CD4-positive, alpha-beta T cell (primary cell): ENCODE data around the gene CPXM1. TPM values are rescaled to one million over a fixed set of nuclear protein-coding genes. Genes with fewer than 3 reads are reported as not detected.

Experiments used
- ATAC-seq: fragments of 200-7000 bp; cut with Tn5 transposase; one replicate; pipeline ENCODE4 v1.10.0; 2022; ENCODE audit warnings: mild to moderate bottlenecking; ENCODE audit not compliant: poor library complexity
- CTCF ChIA-PET: fragments of 350-600 bp; sonication (Branson Sonifier 250); formaldehyde crosslinking; loops from one replicate; lab custom pipeline; 2021; ENCODE audit warnings: antibody characterized with exemption, inconsistent platforms; lab: Charles Lee
- POLR2A ChIA-PET: fragments of 350-600 bp; sonication (Branson Sonifier 250); formaldehyde crosslinking; loops from one replicate; lab custom pipeline; 2021; ENCODE audit warnings: antibody characterized with exemption, inconsistent platforms; lab: Charles Lee
- DNase-seq, 14 experiments: peaks; one replicate each; pipeline ENCODE4 v3.0.0-alpha.2; 2013 to 2020; ENCODE audit warnings: mixed read lengths in 2 of 14
- H3K27ac ChIP-seq, 2 donors: one replicate each; pipeline versions ENCODE4 v1.5.1 to v1.7.0; 2013; ENCODE audit warnings: low read length in 2 of 2, low read depth in 1 of 2, mild to moderate bottlenecking in 1 of 2
- H3K27me3 ChIP-seq, 2 experiments: 1 replicate in 1 of 2; 2 replicates in 1 of 2; pipeline versions ENCODE4 v1.6.1 to v1.7.0; 2013; ENCODE audit warnings: low read length in 2 of 2, control low read depth in 1 of 2, mild to moderate bottlenecking in 1 of 2, moderate library complexity in 1 of 2; ENCODE audit not compliant: insufficient read depth in 2 of 2, control insufficient read depth in 1 of 2
- H3K36me3 ChIP-seq: one replicate; pipeline ENCODE4 v1.6.1; 2013; ENCODE audit warnings: low read length, control low read depth; ENCODE audit not compliant: insufficient read depth
- H3K4me1 ChIP-seq: one replicate; pipeline ENCODE4 v1.6.1; 2013; ENCODE audit warnings: low read length, control low read depth; ENCODE audit not compliant: insufficient read depth
- H3K4me3 ChIP-seq: one replicate; pipeline ENCODE4 v1.5.1; 2013; ENCODE audit warnings: mild to moderate bottlenecking, low read length, moderate library complexity
- H3K9me3 ChIP-seq, 2 experiments: 1 replicate in 1 of 2; 2 replicates in 1 of 2; pipeline versions ENCODE4 v1.6.1 to v1.7.0; 2013; ENCODE audit warnings: low read length in 2 of 2, mild to moderate bottlenecking in 2 of 2, control low read depth in 1 of 2, moderate library complexity in 1 of 2; ENCODE audit not compliant: control insufficient read depth in 1 of 2, insufficient read depth in 1 of 2
- H3K27ac Mint-ChIP-seq: one replicate; pipeline ENCODE4 v1.8.0; 2020; ENCODE audit warnings: mixed read lengths
- H3K27me3 Mint-ChIP-seq: one replicate; pipeline ENCODE4 v1.8.0; 2021; ENCODE audit warnings: mixed read lengths
- H3K36me3 Mint-ChIP-seq: one replicate; pipeline ENCODE4 v1.8.0; 2021; ENCODE audit warnings: low read depth, mixed read lengths
- H3K4me1 Mint-ChIP-seq: one replicate; pipeline ENCODE4 v1.8.0; 2021; ENCODE audit warnings: low read depth, mixed read lengths
- H3K4me3 Mint-ChIP-seq: one replicate; pipeline ENCODE4 v1.8.0; 2020; ENCODE audit warnings: mild to moderate bottlenecking, mixed read lengths
- H3K9me3 Mint-ChIP-seq: one replicate; pipeline ENCODE4 v1.8.0; 2020; ENCODE audit warnings: mixed read lengths
- CTCF ChIP-seq: fragments of 200-600 bp; IDR thresholded peaks from one replicate; pipeline ENCODE4 v1.8.0; 2022; ENCODE audit warnings: antibody characterized with exemption, mild to moderate bottlenecking
- intact Hi-C, 2 experiments: fragments of 100-400 bp; cut with DNase I in 1 of 2; cut with micrococcal nuclease in 1 of 2; formaldehyde crosslinking; loops; one replicate each; pipeline versions ENCODE4 v1.15.1 to v1.9.0; 2023 to 2025; cut with DNase I, micrococcal nuclease
- total RNA-seq, 174 experiments: library from RNA in 2 of 174; stranded (reverse) in 2 of 174; gene quantifications; one replicate each; pipeline ENCODE4 v1.2.3 and lab custom pipeline; 2021 to 2026

Gene CPXM1
- total RNA-seq, 2 experiments from 2014 or later = not detected

GRCh38 chr20:2804852-2805688 is 4.6 kb upstream of the CPXM1 start:
- no peaks in the 10 kb centered on the region for H3K36me3 ChIP-seq
- H3K4me3 ChIP-seq = no peak overlapping the region
- no peak overlapping the region for H3K27ac Mint-ChIP-seq
- ChIA-PET CTCF (no interaction called here), POLR2A (no interaction called here)
- no peaks in the 10 kb centered on the region for H3K36me3 Mint-ChIP-seq
- H3K27ac ChIP-seq = no peak overlapping the region
- H3K9me3 Mint-ChIP-seq = no peaks in the 10 kb centered on the region
- H3K4me3 Mint-ChIP-seq = no peak overlapping the region
- no peak for ATAC-seq
- peaks cover 11% of the 10 kb centered on the region for H3K4me1 Mint-ChIP-seq
- peaks cover 44 to 45% of the 10 kb centered on the region in 2 experiments for H3K27me3 ChIP-seq
- TF ChIP-seq CTCF = no peak
- peaks cover 70% of the 10 kb centered on the region for H3K27me3 Mint-ChIP-seq
- peaks cover 0 to 6% of the 10 kb centered on the region in 2 experiments for H3K9me3 ChIP-seq
- no peak for DNase-seq
- intact Hi-C loops = loop anchor here in 1 of 2 experiments (10.0 kb wide), 1 partner anchor 1180 kb away; no protein-coding TSS in a partner anchor
- H3K4me1 ChIP-seq = peaks cover 12% of the 10 kb centered on the region

GRCh38 chr20:2804041-2804828 is 3.8 kb upstream of the CPXM1 start:
- H3K27me3 Mint-ChIP-seq = peaks cover 77% of the 10 kb centered on the region
- ChIA-PET CTCF (no interaction called here), POLR2A (no interaction called here)
- H3K27ac Mint-ChIP-seq = no peak overlapping the region
- Histone ChIP-seq H3K9me3 (peaks cover 0 to 14% of the 10 kb centered on the region in 2 experiments), H3K4me3 (no peak overlapping the region), H3K36me3 (no peaks in the 10 kb centered on the region), H3K27ac (no peak overlapping the region), H3K4me1 (peaks cover 21% of the 10 kb centered on the region), H3K27me3 (peaks cover 53 to 54% of the 10 kb centered on the region in 2 experiments)
- H3K36me3 Mint-ChIP-seq = no peaks in the 10 kb centered on the region
- no peaks in the 10 kb centered on the region for H3K9me3 Mint-ChIP-seq
- TF ChIP-seq CTCF = no peak
- ATAC-seq (no peak), DNase-seq (no peak)
- peaks cover 19% of the 10 kb centered on the region for H3K4me1 Mint-ChIP-seq
- intact Hi-C loops = loop anchor here in 1 of 2 experiments (10.0 kb wide), 1 partner anchor 1181 kb away; no protein-coding TSS in a partner anchor
- no peak overlapping the region for H3K4me3 Mint-ChIP-seq

- H3K27ac Mint-ChIP-seq = no peak overlapping the region
- Histone ChIP-seq H3K4me1 (peaks cover 25% of the 10 kb centered on the region), H3K36me3 (no peaks in the 10 kb centered on the region), H3K27me3 (peaks cover 61 to 67% of the 10 kb centered on the region in 2 experiments), H3K9me3 (peaks cover 0 to 19% of the 10 kb centered on the region in 2 experiments), H3K4me3 (no peak overlapping the region), H3K27ac (no peak overlapping the region)
- peaks cover 84% of the 10 kb centered on the region for H3K27me3 Mint-ChIP-seq
- no peaks in the 10 kb centered on the region for H3K9me3 Mint-ChIP-seq
- peaks cover 25% of the 10 kb centered on the region for H3K4me1 Mint-ChIP-seq
- no peak for TF ChIP-seq CTCF
- ATAC-seq (no peak), DNase-seq (no peak)
- peak overlapping the region; percentile 87 for H3K4me3 Mint-ChIP-seq
- POLR2A ChIA-PET = no interaction called here
- intact Hi-C loops = loop anchor here in 1 of 2 experiments (10.0 kb wide), 1 partner anchor 1183 kb away; no protein-coding TSS in a partner anchor
- H3K36me3 Mint-ChIP-seq = no peaks in the 10 kb centered on the region
- CTCF ChIA-PET = no interaction called here
Measured at GRCh38 chr20:2801286-2801728, 880 bp upstream of the CPXM1 start.
